GM12878 (cell line): ENCODE results near the gene PC. TPM values are rescaled to one million over a fixed set of nuclear protein-coding genes. Genes with fewer than 3 reads are reported as not detected.

Source experiments
- CEBPZ ChIP-seq: fragments of 150-350 bp; IDR thresholded peaks from 2 replicates; pipeline ENCODE4 v1.6.1; 2016; ENCODE audit warnings: low read depth, low read length
- CHD4 ChIP-seq: fragments of 200-600 bp; sonication (generic); IDR thresholded peaks from 2 replicates; pipeline ENCODE4 v1.6.1; 2016; ENCODE audit warnings: mild to moderate bottlenecking
- GABPA ChIP-seq: IDR thresholded peaks from 2 replicates; pipeline ENCODE4 v1.6.1; 2014; ENCODE audit warnings: antibody characterized with exemption, low read depth, mild to moderate bottlenecking, inconsistent platforms
- LARP7 ChIP-seq: fragments of 450-650 bp; IDR thresholded peaks from 2 replicates; pipeline ENCODE4 v1.6.1; 2017; ENCODE audit warnings: mild to moderate bottlenecking
- NFXL1 ChIP-seq: fragments of 450-650 bp; IDR thresholded peaks from 2 replicates; pipeline ENCODE4 v1.6.1; 2017; ENCODE audit warnings: antibody characterized with exemption, mild to moderate bottlenecking, borderline replicate concordance
- NFYB ChIP-seq: IDR thresholded peaks from 2 replicates; pipeline ENCODE4 v1.6.1; 2011; ENCODE audit warnings: low read depth, mild to moderate bottlenecking, low read length, improper control_type of control experiment, moderate library complexity; ENCODE audit not compliant: insufficient read depth
- NR2F1 ChIP-seq: fragments of 450-650 bp; conservative IDR thresholded peaks from 2 replicates; pipeline ENCODE4 v1.6.1; 2017; ENCODE audit warnings: mild to moderate bottlenecking
- RFX5 ChIP-seq: IDR thresholded peaks from 2 replicates; pipeline ENCODE4 v1.6.1; 2011; ENCODE audit warnings: low read depth, low read length, improper control_type of control experiment
- TBL1XR1 ChIP-seq: IDR thresholded peaks from 2 replicates; pipeline ENCODE4 v1.6.1; 2012; ENCODE audit warnings: low read depth, low read length, improper control_type of control experiment
- TCF7 ChIP-seq: IDR thresholded peaks from 2 replicates; pipeline ENCODE4 v1.6.1; 2014; ENCODE audit warnings: antibody characterized with exemption, borderline replicate concordance
- ZNF384 ChIP-seq: IDR thresholded peaks from 2 replicates; pipeline ENCODE4 v1.6.1; 2012; ENCODE audit warnings: low read depth, mild to moderate bottlenecking, low read length, improper control_type of control experiment, borderline replicate concordance
- polyA plus RNA-seq, 11 experiments: library from polyadenylated mRNA; depleted of rRNA in 4 of 11; unstranded in 6 of 11; stranded (reverse) in 5 of 11; fragments of >200 nt; fragmentation: Nextera tagmentation in 4 of 11; fragmentation: Illumina TruSeq in 1 of 11; extraction: Ambion mirVana in 4 of 11; extraction: Trizol in 1 of 11; gene quantifications; 1 replicate in 1 of 11; 2 replicates in 10 of 11; pipeline versions ENCODE4 v1.2.1 to v1.2.3, GENCODE V29; 2011 to 2016; ENCODE audit warnings: inconsistent platforms in 2 of 11, missing spikeins in 2 of 11, low read depth in 1 of 11
- total RNA-seq, 4 experiments: library from RNA; depleted of rRNA in 3 of 4; stranded (reverse); fragments of >200 nt in 3 of 4; fragmentation: Illumina TruSeq in 1 of 4; extraction: Trizol in 1 of 4; gene quantifications; 2 replicates each; pipeline versions ENCODE4 v1.2.1 to v1.2.3, GENCODE V29; 2013 to 2021
- TF ChIP-seq, protein P1 (sequence below): fragments of 450-650 bp; IDR thresholded peaks from 2 replicates; pipeline ENCODE4 v1.6.1; 2016; ENCODE audit warnings: mild to moderate bottlenecking

The PC gene
- total and polyA plus RNA-seq, 10 of the 15 experiments (the other 5 are each of a cell fraction or from before 2014, with no cell fraction given): 0.22 to 10.3 (median 4.5) TPM

DNA sequence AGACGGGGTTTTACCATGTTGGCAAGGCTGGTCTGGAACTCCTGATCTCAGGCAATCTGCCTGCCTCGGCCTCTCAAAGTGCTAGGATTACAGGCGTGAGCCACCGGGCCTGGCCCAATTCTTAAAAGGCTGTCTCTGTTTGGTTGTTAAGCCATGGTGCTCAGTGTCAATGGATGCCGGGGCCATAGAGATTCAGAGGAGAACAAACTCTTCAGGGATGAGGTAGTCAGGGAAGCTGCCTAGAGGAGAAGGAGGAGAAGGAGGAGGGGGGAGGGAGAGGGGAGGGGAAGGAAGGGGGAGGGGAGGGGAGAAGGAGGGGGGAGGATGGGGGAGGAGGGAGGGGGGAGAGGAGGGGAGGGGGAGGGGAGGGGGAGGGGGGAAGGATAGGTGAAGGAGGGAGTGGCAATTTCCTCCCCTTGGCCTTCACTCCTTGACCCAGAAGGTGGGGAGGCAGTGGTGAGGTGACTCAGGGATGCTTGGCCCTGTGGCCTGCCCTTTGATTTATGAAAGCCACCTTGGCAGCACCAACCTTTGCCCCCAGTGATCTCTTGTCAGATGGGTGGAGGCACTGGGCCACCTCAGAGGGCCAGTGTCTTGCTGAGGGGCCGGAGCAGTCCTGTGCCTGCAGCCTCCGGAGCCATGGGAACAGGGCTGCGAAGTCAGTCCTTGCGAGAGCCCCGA is 16.7 kb upstream of the PC start, which contains the start of gene C11orf86 (continued):
- TF ChIP-seq CEBPZ: no peak
- no peak for TF ChIP-seq ZNF384
- TF ChIP-seq NR2F1: no peak
- TF ChIP-seq, protein P1, sequence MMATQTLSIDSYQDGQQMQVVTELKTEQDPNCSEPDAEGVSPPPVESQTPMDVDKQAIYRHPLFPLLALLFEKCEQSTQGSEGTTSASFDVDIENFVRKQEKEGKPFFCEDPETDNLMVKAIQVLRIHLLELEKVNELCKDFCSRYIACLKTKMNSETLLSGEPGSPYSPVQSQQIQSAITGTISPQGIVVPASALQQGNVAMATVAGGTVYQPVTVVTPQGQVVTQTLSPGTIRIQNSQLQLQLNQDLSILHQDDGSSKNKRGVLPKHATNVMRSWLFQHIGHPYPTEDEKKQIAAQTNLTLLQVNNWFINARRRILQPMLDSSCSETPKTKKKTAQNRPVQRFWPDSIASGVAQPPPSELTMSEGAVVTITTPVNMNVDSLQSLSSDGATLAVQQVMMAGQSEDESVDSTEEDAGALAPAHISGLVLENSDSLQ: no peak
- no peak for TF ChIP-seq LARP7
- TF ChIP-seq CHD4: no peak
- no peak for TF ChIP-seq TBL1XR1
- TF ChIP-seq RFX5: no peak
- TF ChIP-seq TCF7: no peak
- no peak for TF ChIP-seq NFXL1
- no peak for TF ChIP-seq GABPA
- TF ChIP-seq NFYB: no peak
